NCI-H82 treated with DMSO at 0.1 percent for 48 hours (cell line): ENCODE data around the gene EPB41L4A.

Experiments used
- DNase-seq: peaks from one replicate; lab custom pipeline; 2025; ENCODE audit not compliant: unreplicated experiment; lab: John Stamatoyannopoulos, UW

Gene EPB41L4A

GRCh38 chr5:112165897-112166737 lies 253.0 kb downstream of the EPB41L4A start:
- no peak for DNase-seq

- no peak for DNase-seq
Measured at GRCh38 chr5:112165399-112165798, 253.7 kb downstream of the EPB41L4A start.

- DNase-seq = no peak
Measured at GRCh38 chr5:112163435-112163834, 255.6 kb downstream of the EPB41L4A start.

GRCh38 chr5:112161392-112161748 lies 257.7 kb downstream of the EPB41L4A start:
- no peak for DNase-seq

DNA sequence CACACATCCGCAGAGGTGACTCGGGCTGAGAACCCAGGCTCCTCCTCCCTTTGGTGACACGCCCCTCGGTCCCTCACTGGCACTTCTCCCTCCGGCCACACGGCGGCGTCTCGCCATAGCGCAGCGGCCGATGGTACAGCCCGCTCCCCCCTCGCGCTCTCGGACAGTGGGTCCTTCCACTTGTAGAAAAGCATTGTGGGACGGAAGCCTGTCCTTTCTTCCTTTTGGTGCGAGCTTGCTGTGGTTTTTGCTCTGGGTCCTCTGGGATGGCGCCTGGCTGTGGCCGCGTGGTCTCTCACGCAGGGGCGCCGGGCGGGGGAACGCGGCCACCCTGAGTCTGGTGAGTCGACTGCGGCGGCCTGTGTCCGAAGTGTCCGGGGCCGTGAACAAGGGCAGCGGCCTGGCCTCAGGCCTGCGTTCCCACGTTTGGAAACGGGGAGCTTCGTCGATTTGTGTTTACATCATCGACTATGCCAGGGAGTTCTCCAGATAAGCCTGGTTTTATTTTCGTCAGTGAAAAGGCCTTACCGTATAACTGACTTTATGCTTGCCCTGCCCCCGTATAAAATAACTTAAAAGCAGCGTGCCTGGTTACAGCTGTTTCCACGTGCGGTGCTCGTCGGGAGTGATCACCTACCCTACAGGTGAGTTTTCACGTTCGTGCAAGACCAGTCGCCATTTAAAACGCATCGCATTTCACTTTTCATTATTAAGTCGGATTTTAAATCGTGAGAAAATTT lies 258.3 kb downstream of the EPB41L4A start:
- peak; percentile 35 for DNase-seq

- no peak for DNase-seq
Measured at GRCh38 chr5:112159435-112159834, 259.6 kb downstream of the EPB41L4A start.

DNA sequence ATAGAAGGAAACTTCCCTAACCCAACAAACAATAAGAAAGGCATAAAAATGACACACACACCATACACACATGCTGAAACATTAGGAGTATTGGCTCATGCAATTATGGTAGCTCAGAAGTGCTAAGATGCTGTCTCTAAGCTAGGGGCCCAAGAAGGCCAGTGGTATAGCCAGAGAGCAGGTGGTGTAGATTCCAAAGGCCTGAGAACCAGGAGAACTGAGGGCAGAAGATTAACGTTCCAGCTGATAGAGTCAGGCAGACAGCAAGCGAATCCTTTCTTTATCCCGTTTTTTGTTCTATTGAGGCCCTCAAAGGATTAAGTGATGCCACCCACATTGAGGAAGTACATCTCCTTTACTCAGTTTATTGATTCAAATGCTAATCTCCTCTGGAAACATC lies 262.9 kb downstream of the EPB41L4A start:
- no peak for DNase-seq

- DNase-seq = no peak
Measured at GRCh38 chr5:112154940-112155686, 264.0 kb downstream of the EPB41L4A start.

DNA sequence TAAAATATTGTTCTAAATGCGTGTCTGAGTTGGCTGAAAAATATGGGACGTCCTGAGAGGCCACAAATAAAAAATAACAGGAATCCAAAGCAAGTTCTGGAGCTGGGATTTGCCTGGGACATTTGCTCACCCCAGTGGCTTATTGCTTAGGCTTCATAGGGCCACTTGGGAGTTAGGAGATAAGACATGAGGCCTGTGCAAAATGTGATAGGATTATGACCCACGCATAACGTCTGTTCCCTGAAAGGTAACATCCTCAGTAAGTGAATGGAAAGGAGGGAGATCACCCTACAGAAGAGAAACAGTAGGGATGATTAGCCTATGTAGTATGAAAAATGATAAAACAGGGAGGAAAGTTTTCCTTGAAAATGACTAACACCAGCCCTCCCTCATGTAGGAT lies 269.4 kb downstream of the EPB41L4A start:
- DNase-seq = peak; percentile 31

DNA sequence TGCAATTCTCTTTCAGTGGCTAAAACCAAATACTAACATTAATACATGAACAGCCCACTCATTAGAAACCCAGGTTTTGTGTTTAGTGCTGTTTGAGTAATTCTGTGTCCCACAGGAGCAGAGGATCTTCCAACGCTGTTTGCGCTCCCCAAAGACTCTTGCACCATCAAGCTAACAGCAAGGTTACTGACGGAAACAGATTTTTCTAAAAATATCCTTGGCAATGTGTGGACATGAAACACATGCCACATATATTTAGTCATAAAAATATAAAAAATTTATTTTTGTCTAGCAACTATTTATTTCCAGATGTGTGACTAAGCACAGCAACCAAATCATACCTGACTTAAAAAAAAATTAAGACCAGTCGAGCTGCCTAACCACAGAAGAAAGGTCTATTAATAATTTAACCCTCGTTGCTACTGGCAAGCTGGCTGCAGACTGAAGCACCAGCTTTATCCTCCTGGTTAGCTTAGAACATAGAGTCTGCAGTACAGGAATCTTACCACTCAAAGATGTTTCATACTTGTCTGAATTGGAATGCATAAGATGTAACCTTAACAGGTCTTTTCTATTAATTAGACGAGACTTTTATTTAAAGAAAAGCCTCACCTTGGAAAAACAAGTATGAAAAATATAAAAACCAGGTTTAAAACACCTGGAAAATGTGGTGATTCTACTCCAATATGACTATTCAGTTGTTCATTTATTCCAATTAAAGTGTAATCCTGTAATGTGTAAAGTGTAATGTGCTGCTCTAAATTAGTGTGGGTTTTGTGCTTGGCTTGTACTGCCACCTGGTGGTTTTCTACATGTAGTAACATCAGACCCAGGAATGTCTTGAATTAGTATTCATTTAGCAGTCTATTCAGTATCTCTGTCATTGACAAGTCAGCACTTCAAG lies 272.5 kb downstream of the EPB41L4A start:
- peak; percentile 60 for DNase-seq

GRCh38 chr5:112143690-112144089 lies 275.4 kb downstream of the EPB41L4A start:
- DNase-seq = no peak

- DNase-seq = no peak
Measured at GRCh38 chr5:112142769-112143270, 276.3 kb downstream of the EPB41L4A start.

- DNase-seq = no peak
Measured at GRCh38 chr5:112141582-112141981, 277.5 kb downstream of the EPB41L4A start.

DNA sequence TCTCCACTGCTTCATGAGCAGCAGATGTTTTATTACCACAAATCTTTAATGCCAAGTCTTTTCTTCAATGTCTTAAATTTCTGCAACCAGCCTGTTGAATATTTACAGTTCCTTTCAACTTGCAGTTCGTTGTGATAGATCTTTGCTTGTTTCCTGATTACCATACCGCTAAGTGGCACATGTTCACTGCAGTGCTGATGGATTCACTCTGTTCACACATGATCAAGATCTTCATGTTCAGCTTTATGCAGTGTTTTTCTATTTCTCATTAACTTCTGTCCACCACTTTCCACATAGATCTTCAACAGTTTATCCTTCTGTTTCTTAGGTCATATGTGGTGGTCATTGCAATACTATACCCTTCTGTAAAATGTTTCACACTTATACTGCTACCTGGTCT lies 280.6 kb downstream of the EPB41L4A start:
- no peak for DNase-seq

DNA sequence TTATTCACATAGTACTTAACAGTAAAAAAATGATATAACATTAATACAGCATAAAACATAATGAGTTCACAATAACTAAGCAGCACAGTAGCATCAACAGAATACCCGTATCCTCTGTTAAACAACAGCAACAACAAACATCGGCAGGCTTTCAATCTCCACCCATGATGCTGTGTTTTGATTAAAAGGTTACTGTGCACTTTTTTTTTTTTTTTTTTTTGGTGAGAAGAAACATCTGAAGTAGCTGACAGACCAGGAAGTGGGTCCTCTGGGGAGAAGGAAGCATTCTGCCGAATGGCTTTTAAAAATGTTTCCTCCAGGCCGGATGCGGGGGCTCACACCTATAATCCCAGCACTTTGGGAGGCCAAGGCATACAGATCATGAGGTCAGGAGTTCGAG lies 282.3 kb downstream of the EPB41L4A start:
- DNase-seq = no peak

DNA sequence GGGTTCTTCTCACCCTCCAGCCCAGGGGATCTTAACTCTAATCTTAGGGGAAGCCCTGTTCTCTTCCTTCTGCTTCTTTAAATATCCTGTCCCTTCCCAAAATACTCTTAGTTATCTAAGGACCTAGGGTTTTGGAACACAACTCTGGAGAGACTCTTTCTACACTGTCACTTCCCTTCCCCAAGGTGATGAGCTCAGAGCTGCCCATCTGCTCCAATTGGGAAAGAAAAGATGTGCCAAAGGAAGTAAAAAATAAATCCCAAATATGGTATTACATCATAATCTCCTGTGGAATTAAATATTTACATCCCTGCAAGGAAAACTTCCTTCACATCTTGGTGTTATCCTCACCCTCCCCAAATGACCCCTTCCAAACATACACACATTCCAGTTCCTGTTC lies 291.2 kb downstream of the EPB41L4A start:
- no peak for DNase-seq

DNA sequence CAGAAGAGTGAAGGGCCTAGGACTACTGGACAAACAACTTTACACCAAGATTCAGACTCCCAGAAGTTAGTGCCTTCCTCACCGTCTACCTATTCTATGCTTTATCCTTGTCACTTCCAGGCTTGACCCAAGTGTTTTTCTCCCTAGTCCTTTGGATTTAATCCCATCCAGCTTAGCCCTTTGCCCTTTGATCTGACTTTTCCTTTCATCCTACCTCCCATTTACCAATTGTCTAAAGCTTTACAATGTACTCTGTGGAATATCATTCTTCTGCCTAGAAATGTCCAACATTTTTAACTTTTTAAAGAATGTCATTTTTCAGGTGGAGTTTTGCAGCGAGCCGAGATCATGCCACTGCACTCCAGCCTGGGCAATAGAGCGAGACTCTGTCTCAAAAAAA lies 292.1 kb downstream of the EPB41L4A start:
- peak; percentile 25 for DNase-seq

- DNase-seq = peak; percentile 68
Measured at GRCh38 chr5:112125903-112126302, 293.2 kb downstream of the EPB41L4A start.

GRCh38 chr5:112124788-112125187 lies 294.3 kb downstream of the EPB41L4A start:
- no peak for DNase-seq

DNA sequence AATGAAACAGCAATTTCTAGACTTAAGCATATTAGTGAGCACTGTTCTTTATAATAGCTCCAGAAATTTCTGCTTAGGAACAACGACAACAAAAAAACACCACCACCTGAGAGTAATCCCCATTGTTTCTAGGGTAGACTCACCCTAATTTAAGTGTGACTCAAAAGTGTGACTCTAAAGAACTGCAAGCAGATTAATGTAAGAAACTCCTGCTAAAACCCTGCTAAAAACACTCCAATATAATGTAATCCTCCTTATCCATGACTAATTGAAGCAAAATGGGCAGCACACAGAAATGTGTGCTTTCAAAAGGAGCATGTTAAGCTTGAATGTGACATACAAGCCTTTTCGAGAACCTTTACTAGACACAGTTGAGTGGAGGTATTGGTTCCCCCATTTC lies 296.0 kb downstream of the EPB41L4A start:
- no peak for DNase-seq
